ENCODE results near the gene SPRN. TPM values are rescaled to one million over a fixed set of nuclear protein-coding genes. Genes with fewer than 3 reads are reported as not detected.
"Not testable (repeated sequence)": the region's sequence is repeated elsewhere in the genome, so short reads cannot be mapped to it uniquely, and the experiment has no call there.

SPRN gene
- total RNA-seq, 2 donors from 2014 or later: not detected

GRCh38 chr10:133379801-133380666 is 44.4 kb downstream of the SPRN start:
- TF ChIP-seq CTCF (IDR thresholded peaks at IDR 0.05): no peak
- H3K27ac ChIP-seq: peak overlapping the region in 1 of 2 donors; percentile 65
- H3K36me3 ChIP-seq: no peaks in the 10 kb centered on the region
- H3K27me3 ChIP-seq: no peaks in the 10 kb centered on the region
- H3K9me3 ChIP-seq: no peaks in the 10 kb centered on the region
- no peak for DNase-seq (ENCODE audit: low spot score)
- H3K4me3 ChIP-seq: peak overlapping the region; percentile 86 to 92
- H3K4me1 ChIP-seq: peaks cover 0 to 16% of the 10 kb centered on the region in 2 donors

- DNase-seq (ENCODE audit: low spot score): no peak
- no peaks in the 10 kb centered on the region for H3K9me3 ChIP-seq
- no peak for TF ChIP-seq CTCF (IDR thresholded peaks at IDR 0.05)
- H3K36me3 ChIP-seq: no peaks in the 10 kb centered on the region
- peak within 1 kb of the TSS; percentile 79 for H3K27ac ChIP-seq
- peaks cover 0 to 18% of the 10 kb centered on the region in 2 donors for H3K4me1 ChIP-seq
- H3K4me3 ChIP-seq: peak within 1 kb of the TSS; percentile 86 to 92
- no peaks in the 10 kb centered on the region for H3K27me3 ChIP-seq
These were observed 45.1 kb downstream of the SPRN start, which contains the start of gene PAOX for GRCh38 chr10:133379152-133379800. PAOX (plus strand) TSS chr10:133379262; CDS start chr10:133379317, 55 bp downstream.

GRCh38 chr10:133378251-133379096 is 46.0 kb downstream of the SPRN start:
- no peak for TF ChIP-seq CTCF (IDR thresholded peaks at IDR 0.05)
- no peaks in the 10 kb centered on the region for H3K9me3 ChIP-seq
- H3K4me1 ChIP-seq: peaks cover 0 to 23% of the 10 kb centered on the region in 2 donors
- no peak for DNase-seq (ENCODE audit: low spot score)
- H3K4me3 ChIP-seq: peak overlapping the region; percentile 80 to 92
- no peaks in the 10 kb centered on the region for H3K27me3 ChIP-seq
- H3K27ac ChIP-seq: peak overlapping the region; percentile 76 to 79
- H3K36me3 ChIP-seq: no peaks in the 10 kb centered on the region

- no peak for DNase-seq (ENCODE audit: low spot score)
- Histone ChIP-seq H3K4me1 (peaks cover 0 to 23% of the 10 kb centered on the region in 2 donors), H3K4me3 (peak overlapping the region; percentile 80 to 92), H3K9me3 (no peaks in the 10 kb centered on the region), H3K27me3 (no peaks in the 10 kb centered on the region), H3K36me3 (no peaks in the 10 kb centered on the region), H3K27ac (peak overlapping the region; percentile 76 to 79)
- TF ChIP-seq CTCF (IDR thresholded peaks at IDR 0.05): no peak
These were observed 46.6 kb downstream of the SPRN start for GRCh38 chr10:133377818-133378250.

GRCh38 chr10:133377025-133377817 is 47.2 kb downstream of the SPRN start:
- no peak overlapping the region for H3K27ac ChIP-seq
- no peaks in the 10 kb centered on the region for H3K27me3 ChIP-seq
- no peak for DNase-seq (ENCODE audit: low spot score)
- H3K4me1 ChIP-seq: peaks cover 0 to 27% of the 10 kb centered on the region in 2 donors
- H3K4me3 ChIP-seq: no peak overlapping the region
- H3K9me3 ChIP-seq: no peaks in the 10 kb centered on the region
- no peak for TF ChIP-seq CTCF (IDR thresholded peaks at IDR 0.05)
- H3K36me3 ChIP-seq: no peaks in the 10 kb centered on the region

GRCh38 chr10:133376183-133376582 is 48.2 kb downstream of the SPRN start:
- peaks cover 0 to 32% of the 10 kb centered on the region in 2 donors for H3K4me1 ChIP-seq
- not testable (repeated sequence) for H3K9me3 ChIP-seq

More at GRCh38 chr10:133376183-133376582, 48.2 kb downstream of the SPRN start:
- not testable (repeated sequence) for H3K27me3 ChIP-seq; DNase-seq (ENCODE audit: low spot score); H3K4me3 ChIP-seq; H3K36me3 ChIP-seq; H3K27ac ChIP-seq
